Body of pancreas (tissue), 4 donors: ENCODE results near the gene CCDC110. TPM values are rescaled to one million over a fixed set of nuclear protein-coding genes. Genes with fewer than 3 reads are reported as not detected.
A peak's percentile ranks its signal among the peaks of the same experiment; 100 is the strongest.

Experiments
- ATAC-seq: fragments of 150-250 bp; one replicate; pipeline ENCODE4 v1.9.1; 2016
- DNase-seq, 4 donors: peaks; one replicate each; pipeline ENCODE4 v3.0.0-alpha.2; 2019
- H3K27ac ChIP-seq, 4 donors: fragments of 200-600 bp; sonication (generic); 1 replicate in 3 of 4; 2 replicates in 1 of 4; pipeline versions ENCODE4 v1.5.1 to v1.6.1; 2016 to 2019; ENCODE audit warnings: mild to moderate bottlenecking in 1 of 4, mixed read lengths in 1 of 4, moderate library complexity in 1 of 4
- H3K27me3 ChIP-seq, 2 donors: fragments of 200-600 bp; sonication (generic); one replicate each; pipeline ENCODE4 v1.6.0; 2016; ENCODE audit warnings: mild to moderate bottlenecking in 1 of 2
- H3K36me3 ChIP-seq, 2 donors: fragments of 200-600 bp; sonication (generic); replicated peaks in 1 of 2; 2 replicates each; pipeline ENCODE4 v1.5.1; 2016; ENCODE audit warnings: low read depth in 2 of 2; ENCODE audit not compliant: insufficient read depth in 1 of 2
- H3K4me1 ChIP-seq: fragments of 200-600 bp; sonication (generic); one replicate; pipeline ENCODE4 v1.6.0; 2016
- H3K4me3 ChIP-seq, 2 donors: fragments of 200-600 bp; sonication (generic); 1 replicate in 1 of 2; 2 replicates in 1 of 2; pipeline ENCODE4 v1.5.1; 2016 to 2019
- H3K9me3 ChIP-seq, 3 donors: fragments of 200-600 bp; sonication (generic); 1 replicate in 2 of 3; 2 replicates in 1 of 3; pipeline ENCODE4 v1.5.1; 2016
- CTCF ChIP-seq, 7 experiments: fragments of 450-650 bp in 4 of 7; fragments of 200-600 bp in 3 of 7; sonication (generic) in 3 of 7; IDR thresholded peaks; one replicate each; pipeline ENCODE4 v1.5.1; 2016 to 2019; ENCODE audit warnings: antibody characterized with exemption in 7 of 7
- POLR2A ChIP-seq, 3 donors: fragments of 450-650 bp; IDR thresholded peaks; one replicate each; pipeline ENCODE4 v1.6.1; 2016; ENCODE audit warnings: antibody characterized with exemption in 3 of 3, mild to moderate bottlenecking in 2 of 3
- WGBS, 2 donors: methylation state at CpG; one replicate each; pipeline ENCODE4 v1.1.5; 2017; 5-methylcytosine and 5-hydroxymethylcytosine counted together
- intact Hi-C: fragments of 100-400 bp; cut with DNase I; formaldehyde crosslinking; loops from one replicate; pipeline ENCODE4 v1.15.1; 2023
- total RNA-seq, 2 donors: library from RNA; depleted of rRNA; stranded (reverse); fragments of >200 nt; gene quantifications; one replicate each; pipeline ENCODE4 v1.1.0, GENCODE V29; 2016

CCDC110 gene
- total RNA-seq, 2 donors from 2014 or later, result 15.3 to 20.1 TPM

GRCh38 chr4:185470501-185471195 lies 885 bp downstream of the CCDC110 start:
- Histone ChIP-seq H3K36me3 (no peaks in the 10 kb centered on the region), H3K27me3 (no peaks in the 10 kb centered on the region), H3K4me3 (peak overlapping the region; percentile 26 to 45), H3K4me1 (peaks cover 20% of the 10 kb centered on the region), H3K27ac (peak overlapping the region; percentile 77 to 92 (median 80)), H3K9me3 (no peaks in the 10 kb centered on the region)
- intact Hi-C loops, result no loop called here
- TF ChIP-seq CTCF (IDR thresholded peaks at IDR 0.05) (no peak), POLR2A (IDR thresholded peaks at IDR 0.05) (peak in 2 of 3 donors; percentile 65 to 74)
- 2 to 5% methylated on average over 27 to 28 of the region's 41 CpGs for WGBS, 2 donors
- ATAC-seq (peak; percentile 65), DNase-seq (peak; percentile 91 to 96 (median 93))

DNA sequence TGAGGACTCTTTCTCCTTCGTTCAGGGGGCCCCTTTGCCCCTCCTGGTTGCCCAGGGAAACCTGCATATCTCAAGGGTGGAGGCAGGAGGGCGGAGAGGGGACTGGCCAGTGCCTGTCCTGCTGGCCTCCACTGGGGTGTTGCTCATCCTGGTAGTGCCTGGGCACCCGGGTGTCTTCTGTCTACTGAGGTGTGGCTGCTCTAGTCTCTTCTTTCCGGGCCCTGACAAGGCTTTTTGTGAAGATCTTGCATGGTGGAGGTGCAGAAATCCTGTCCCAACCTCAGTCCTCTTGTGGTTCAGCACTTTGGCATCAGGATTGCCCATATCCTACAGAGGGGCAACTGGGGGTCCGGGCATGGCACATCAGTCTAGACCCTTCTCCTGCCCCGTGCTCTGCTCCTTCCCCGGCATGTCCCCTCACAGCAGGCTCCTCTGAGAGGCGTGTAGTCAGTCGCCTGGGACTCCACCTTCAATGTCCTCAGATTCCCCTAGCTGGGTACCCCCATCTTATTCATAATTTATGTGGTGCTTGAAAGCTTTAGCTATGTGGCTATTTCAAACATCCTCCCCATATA lies 1.9 kb downstream of the CCDC110 start:
- intact Hi-C loops, result no loop called here
- peaks cover 24% of the 10 kb centered on the region for H3K4me1 ChIP-seq
- no peaks in the 10 kb centered on the region for H3K27me3 ChIP-seq
- H3K9me3 ChIP-seq, result no peaks in the 10 kb centered on the region
- 51 to 56% methylated on average over 8 to 9 of the region's 9 CpGs for WGBS, 2 donors
- no peaks in the 10 kb centered on the region for H3K36me3 ChIP-seq
- no peak for TF ChIP-seq POLR2A (IDR thresholded peaks at IDR 0.05)
- no peak for TF ChIP-seq CTCF (IDR thresholded peaks at IDR 0.05)
- DNase-seq (peak in 1 of 4 donors; percentile 21), ATAC-seq (no peak)
- no peak overlapping the region for H3K27ac ChIP-seq
- no peak overlapping the region for H3K4me3 ChIP-seq

DNA sequence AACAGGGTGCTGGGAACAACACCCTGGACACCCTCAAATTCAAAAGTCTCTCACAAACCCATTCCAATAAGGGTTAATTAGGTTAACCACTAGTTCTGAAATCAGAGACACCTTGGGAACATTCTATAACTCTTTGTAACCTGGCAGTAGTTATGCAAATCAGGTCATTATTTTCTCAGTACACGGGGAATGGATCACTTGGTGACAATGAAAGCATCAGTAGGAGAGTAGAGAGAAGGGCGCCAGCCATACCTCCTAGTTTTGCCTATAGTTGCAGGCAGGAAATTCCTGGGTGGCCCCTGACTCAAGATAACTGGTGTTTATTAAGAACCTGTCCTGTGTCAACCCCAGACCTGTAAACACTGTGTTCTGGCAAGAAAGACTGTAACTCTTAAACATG lies 2.5 kb downstream of the CCDC110 start:
- intact Hi-C loops, result no loop called here
- H3K36me3 ChIP-seq, result no peaks in the 10 kb centered on the region
- no peak overlapping the region for H3K27ac ChIP-seq
- H3K27me3 ChIP-seq, result no peaks in the 10 kb centered on the region
- H3K4me1 ChIP-seq, result peaks cover 24% of the 10 kb centered on the region
- H3K4me3 ChIP-seq, result no peak overlapping the region
- no peaks in the 10 kb centered on the region for H3K9me3 ChIP-seq
- TF ChIP-seq CTCF (IDR thresholded peaks at IDR 0.05), result no peak
- ATAC-seq, result no peak
- no peak for DNase-seq
- 63 to 76% methylated on average over 2 of the region's 2 CpGs for WGBS, 2 donors

DNA sequence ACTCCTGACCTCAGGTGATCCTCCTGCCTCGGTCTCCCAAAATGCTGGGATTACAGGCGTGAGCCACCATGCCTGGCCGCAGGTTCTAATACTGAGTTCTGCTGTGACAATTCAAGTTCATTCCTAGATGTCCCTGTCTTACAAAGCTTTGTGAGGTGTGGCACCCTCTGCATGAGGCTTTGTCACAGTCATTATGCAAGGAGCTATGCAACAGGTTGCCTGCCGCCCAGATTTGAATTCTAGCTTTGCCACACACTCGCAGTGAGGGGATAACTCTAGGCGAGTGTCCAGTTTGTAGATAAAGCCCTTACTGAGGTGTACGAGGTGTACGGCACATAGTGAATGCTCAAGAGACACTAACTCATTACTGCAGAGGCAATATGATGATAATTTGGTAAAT lies 3.5 kb downstream of the CCDC110 start:
- DNase-seq (no peak), ATAC-seq (no peak)
- H3K36me3 ChIP-seq, result no peaks in the 10 kb centered on the region
- no peaks in the 10 kb centered on the region for H3K9me3 ChIP-seq
- WGBS, 2 donors, result 85 to 87% methylated on average over 8 of the region's 8 CpGs
- H3K27ac ChIP-seq, result no peak overlapping the region
- TF ChIP-seq POLR2A (IDR thresholded peaks at IDR 0.05), result no peak
- TF ChIP-seq CTCF (IDR thresholded peaks at IDR 0.05), result no peak
- peaks cover 24% of the 10 kb centered on the region for H3K4me1 ChIP-seq
- intact Hi-C loops, result no loop called here
- H3K27me3 ChIP-seq, result no peaks in the 10 kb centered on the region
- no peak overlapping the region for H3K4me3 ChIP-seq

GRCh38 chr4:185467101-185467500 lies 4.4 kb downstream of the CCDC110 start:
- intact Hi-C loops, result no loop called here
- DNase-seq (no peak), ATAC-seq (no peak)
- TF ChIP-seq CTCF (IDR thresholded peaks at IDR 0.05), result no peak
- no peak for TF ChIP-seq POLR2A (IDR thresholded peaks at IDR 0.05)
- H3K9me3 ChIP-seq, result no peaks in the 10 kb centered on the region
- 68 to 71% methylated on average over 4 of the region's 4 CpGs for WGBS, 2 donors
- no peaks in the 10 kb centered on the region for H3K27me3 ChIP-seq
- peaks cover 24% of the 10 kb centered on the region for H3K4me1 ChIP-seq
- no peaks in the 10 kb centered on the region for H3K36me3 ChIP-seq
- H3K4me3 ChIP-seq, result no peak overlapping the region
- H3K27ac ChIP-seq, result no peak overlapping the region
